Fibroblast of pulmonary artery (primary cell): ENCODE results near the gene GTF2E1.
A peak's percentile ranks its signal among the peaks of the same experiment; 100 is the strongest.

ENCODE experiments used
- DNase-seq: peaks from one replicate; pipeline ENCODE4 v3.0.0-alpha.2; 2010; ENCODE audit warnings: low read depth
- H3K4me3 ChIP-seq: replicated peaks from 2 replicates; pipeline ENCODE4 v1.5.1; 2011; ENCODE audit warnings: low read depth, mild to moderate bottlenecking, control low read depth, low read length, moderate library complexity
- CTCF ChIP-seq: IDR thresholded peaks from 2 replicates; pipeline ENCODE4 v1.5.1; 2011; ENCODE audit warnings: mild to moderate bottlenecking, control low read depth, low read length, inconsistent platforms; ENCODE audit errors: missing control alignments

Gene GTF2E1

GRCh38 chr3:120742198-120742848 lies at the start of gene GTF2E1, which contains the start of gene RABL3:
TSS of gene GTF2E1 (plus strand) at chr3:120742744. CDS start at chr3:120750553, 7,809 bp downstream.
TSS of gene RABL3 (minus strand) at chr3:120742516. CDS start at chr3:120742507, 9 bp downstream.
- peak within 1 kb of the TSS; percentile 98 for H3K4me3 ChIP-seq
- TF ChIP-seq CTCF = no peak
- DNase-seq = peak; percentile 100

- peak; percentile 79 for DNase-seq
- no peak for TF ChIP-seq CTCF
Observed at GRCh38 chr3:120693439-120694171, 48.9 kb upstream of the GTF2E1 start.

GRCh38 chr3:120699333-120699732 lies 43.2 kb upstream of the GTF2E1 start:
- no peak for TF ChIP-seq CTCF
- DNase-seq = no peak
- H3K4me3 ChIP-seq = no peak overlapping the region

More at GRCh38 chr3:120693439-120694171, 48.9 kb upstream of the GTF2E1 start:
- H3K4me3 ChIP-seq = no peak overlapping the region

GRCh38 chr3:120705884-120706582 lies 36.5 kb upstream of the GTF2E1 start:
- no peak for TF ChIP-seq CTCF
- no peak for DNase-seq

GRCh38 chr3:120706950-120707349 lies 35.6 kb upstream of the GTF2E1 start:
- no peak overlapping the region for H3K4me3 ChIP-seq
- no peak for DNase-seq
- TF ChIP-seq CTCF = no peak

More at GRCh38 chr3:120705884-120706582, 36.5 kb upstream of the GTF2E1 start:
- no peak overlapping the region for H3K4me3 ChIP-seq

- DNase-seq = no peak
- TF ChIP-seq CTCF = no peak
- H3K4me3 ChIP-seq = no peak overlapping the region
Observed at GRCh38 chr3:120708408-120708807, 34.1 kb upstream of the GTF2E1 start.
